ENCODE results near the gene ANKRD24. TPM values are rescaled to one million over a fixed set of nuclear protein-coding genes. Genes with fewer than 3 reads are reported as not detected.
"Not testable (repeated sequence)": the region's sequence is repeated elsewhere in the genome, so short reads cannot be mapped to it uniquely, and the experiment has no call there.

The ANKRD24 gene
- total RNA-seq, 2 experiments from 2014 or later: 1.7 to 4.8 TPM

DNA sequence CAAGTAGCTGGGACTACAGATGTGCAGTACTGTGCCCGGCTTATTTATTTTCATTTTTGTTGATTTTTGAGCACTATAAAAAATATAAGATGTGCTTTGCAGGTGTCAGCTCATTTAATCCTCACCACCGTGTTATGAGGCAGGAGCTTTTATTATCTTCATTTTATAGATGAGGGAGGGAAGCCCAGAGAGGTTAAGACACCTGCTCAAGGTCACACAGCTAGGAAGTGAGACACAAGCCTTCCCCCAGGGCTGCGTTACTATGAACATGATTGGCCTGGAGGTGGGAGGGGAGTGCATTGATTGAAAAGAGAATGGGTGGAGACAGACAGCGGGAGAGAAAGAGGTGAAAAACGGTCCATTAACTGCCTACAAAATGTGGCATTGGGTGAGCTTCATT lies 7.2 kb downstream of the ANKRD24 start:
- POLR2A ChIA-PET: interaction anchor here (0.7 kb wide), 2 partner anchors 35 to 71 kb away, joined by 3 to 6 read pairs; no protein-coding TSS in a partner anchor
- H2AFZ ChIP-seq (ENCODE audit: low read length): no peak overlapping the region
- no peak overlapping the region for H3K4me3 ChIP-seq (ENCODE audit: low read depth, low read length, poor library complexity, severe bottlenecking)
- no peaks in the 10 kb centered on the region for H4K20me1 ChIP-seq (ENCODE audit: insufficient read depth, low read length)
- no peak overlapping the region for H3K27ac ChIP-seq (ENCODE audit: low read depth, low read length, poor library complexity, severe bottlenecking)
- H3K4me1 ChIP-seq (ENCODE audit: insufficient read depth, low read length, poor library complexity, severe bottlenecking): peaks cover 8% of the 10 kb centered on the region
- H3K4me2 ChIP-seq (ENCODE audit: low read length): no peak overlapping the region
- no peak for DNase-seq (ENCODE audit: low spot score)
- BruUV-seq (replicated peaks): no TSS peak
- TF ChIP-seq EZH2phosphoT487 (IDR thresholded peaks at IDR 0.05; ENCODE audit: borderline replicate concordance, low read depth, low read length) (no peak), CTCF (conservative IDR thresholded peaks at IDR 0.05; ENCODE audit: low read length) (no peak)
- H3K36me3 ChIP-seq (ENCODE audit: insufficient read depth, low read length): no peaks in the 10 kb centered on the region
- no peaks in the 10 kb centered on the region for H3K9me2 ChIP-seq (ENCODE audit: insufficient read depth, low read length)
- no peaks in the 10 kb centered on the region for H3K79me2 ChIP-seq (ENCODE audit: insufficient read depth, low read depth, low read length)
- CTCF ChIA-PET (ENCODE audit: unreplicated experiment): no interaction called here
- no peaks in the 10 kb centered on the region for H3K9me3 ChIP-seq (ENCODE audit: low read length)
- intact Hi-C loops (cut with micrococcal nuclease; ENCODE audit: unreplicated experiment): no loop called here

GRCh38 chr19:4192537-4192936 lies 10.0 kb downstream of the ANKRD24 start:
- H3K9me3 ChIP-seq (ENCODE audit: low read length); H3K4me1 ChIP-seq (ENCODE audit: insufficient read depth, low read length, poor library complexity, severe bottlenecking); intact Hi-C loops (cut with micrococcal nuclease; ENCODE audit: unreplicated experiment); H3K9me2 ChIP-seq (ENCODE audit: insufficient read depth, low read length); H2AFZ ChIP-seq (ENCODE audit: low read length); BruUV-seq (replicated peaks); H3K4me2 ChIP-seq (ENCODE audit: low read length); H3K4me3 ChIP-seq (ENCODE audit: low read depth, low read length, poor library complexity, severe bottlenecking); CTCF ChIA-PET (ENCODE audit: unreplicated experiment); H3K27ac ChIP-seq (ENCODE audit: low read depth, low read length, poor library complexity, severe bottlenecking); DNase-seq (ENCODE audit: low spot score); H3K36me3 ChIP-seq (ENCODE audit: insufficient read depth, low read length); H4K20me1 ChIP-seq (ENCODE audit: insufficient read depth, low read length); POLR2A ChIA-PET; H3K79me2 ChIP-seq (ENCODE audit: insufficient read depth, low read depth, low read length): not testable (repeated sequence)

DNA sequence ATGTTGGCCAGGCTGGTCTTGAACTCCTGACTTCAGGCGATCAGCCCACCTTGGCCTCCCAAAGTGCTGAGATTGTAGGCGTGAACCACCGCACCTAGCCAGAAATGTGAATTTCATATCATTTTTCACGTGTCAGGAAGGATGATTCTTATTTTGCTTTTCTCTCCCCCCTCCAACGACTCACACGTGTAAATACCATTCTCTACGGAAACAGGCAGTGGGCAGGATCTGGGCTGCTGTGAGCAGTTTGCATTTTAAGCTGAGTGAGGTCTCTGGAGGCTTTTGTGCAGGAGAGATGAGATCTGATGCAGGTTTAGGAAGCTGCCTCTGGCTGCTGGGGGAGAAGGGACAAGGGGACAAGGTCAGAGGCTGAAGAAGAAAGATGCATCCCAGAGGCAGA lies 11.9 kb downstream of the ANKRD24 start:
- intact Hi-C loops (cut with micrococcal nuclease; ENCODE audit: unreplicated experiment): no loop called here
- ChIA-PET POLR2A (no interaction called here), CTCF (ENCODE audit: unreplicated experiment) (no interaction called here)
- no peak overlapping the region for H2AFZ ChIP-seq (ENCODE audit: low read length)
- no peaks in the 10 kb centered on the region for H3K79me2 ChIP-seq (ENCODE audit: insufficient read depth, low read depth, low read length)
- no peaks in the 10 kb centered on the region for H3K4me1 ChIP-seq (ENCODE audit: insufficient read depth, low read length, poor library complexity, severe bottlenecking)
- no peaks in the 10 kb centered on the region for H3K36me3 ChIP-seq (ENCODE audit: insufficient read depth, low read length)
- no peak overlapping the region for H3K4me3 ChIP-seq (ENCODE audit: low read depth, low read length, poor library complexity, severe bottlenecking)
- no TSS peak for BruUV-seq (replicated peaks)
- no peak overlapping the region for H3K4me2 ChIP-seq (ENCODE audit: low read length)
- no peak overlapping the region for H3K27ac ChIP-seq (ENCODE audit: low read depth, low read length, poor library complexity, severe bottlenecking)
- peaks cover 8% of the 10 kb centered on the region for H3K9me3 ChIP-seq (ENCODE audit: low read length)
- no peaks in the 10 kb centered on the region for H4K20me1 ChIP-seq (ENCODE audit: insufficient read depth, low read length)
- DNase-seq (ENCODE audit: low spot score): no peak
- H3K9me2 ChIP-seq (ENCODE audit: insufficient read depth, low read length): no peaks in the 10 kb centered on the region
- TF ChIP-seq CTCF (conservative IDR thresholded peaks at IDR 0.05; ENCODE audit: low read length): no peak
- TF ChIP-seq EZH2phosphoT487 (IDR thresholded peaks at IDR 0.05; ENCODE audit: borderline replicate concordance, low read depth, low read length): no peak

All from OCI-LY7 (cell line).